Endothelial cell of umbilical vein (primary cell): Measurements from ENCODE around the gene C8B. TPM values are rescaled to one million over a fixed set of nuclear protein-coding genes. Genes with fewer than 3 reads are reported as not detected.

ENCODE experiments used
- BruUV-seq: library from RNA; stranded (reverse); fragments of 400-500 nt; replicated peaks from 2 replicates; lab custom pipeline; 2021; lab: Mats Ljungman, UMichigan
- CTCF ChIA-PET: fragments of 300-600, 350-600 bp; sonication (Branson Sonifier 250); formaldehyde crosslinking; loops from one replicate; lab custom pipeline; 2021; ENCODE audit warnings: antibody characterized with exemption, inconsistent platforms; lab: Charles Lee
- POLR2A ChIA-PET: fragments of 300-600, 350-600 bp; sonication (Branson Sonifier 250); formaldehyde crosslinking; loops from one replicate; lab custom pipeline; 2021; ENCODE audit warnings: antibody characterized with exemption, inconsistent platforms; lab: Charles Lee
- DNase-seq: peaks from one replicate; pipeline ENCODE4 v3.0.0-alpha.2; 2011; ENCODE audit warnings: low read depth, low spot score
- FAIRE-seq: peaks from 2 replicates; lab custom pipeline; 2011; peaks lifted over from hg19 to GRCh38; lab: Jason Lieb, UNC
- H2AFZ ChIP-seq: 2 replicates; pipeline ENCODE4 v1.6.0; 2012; ENCODE audit warnings: low read depth, low read length, control low read depth, inconsistent platforms
- H3K27ac ChIP-seq: 2 replicates; pipeline ENCODE4 v1.5.1; 2011; ENCODE audit warnings: low read depth, mild to moderate bottlenecking, control low read depth, low read length, moderate library complexity; ENCODE audit not compliant: insufficient read depth
- H3K27me3 ChIP-seq, 2 experiments: 2 replicates each; pipeline versions ENCODE4 v1.6.0 to v1.6.1; 2011; ENCODE audit warnings: low read length in 2 of 2, mixed read lengths in 1 of 2; ENCODE audit not compliant: control insufficient read depth in 2 of 2, insufficient read depth in 2 of 2
- H3K36me3 ChIP-seq, 2 experiments: 2 replicates in 1 of 2; 3 replicates in 1 of 2; pipeline ENCODE4 v1.5.1; 2011; ENCODE audit warnings: low read length in 2 of 2, mild to moderate bottlenecking in 1 of 2, moderate library complexity in 1 of 2; ENCODE audit not compliant: control insufficient read depth in 2 of 2, insufficient read depth in 2 of 2; ENCODE audit errors: extremely low read depth in 1 of 2
- H3K4me1 ChIP-seq: 3 replicates; pipeline ENCODE4 v1.5.1; 2011; ENCODE audit warnings: mild to moderate bottlenecking, low read length; ENCODE audit not compliant: control insufficient read depth, insufficient read depth; ENCODE audit errors: extremely low read depth
- H3K4me2 ChIP-seq: 2 replicates; pipeline ENCODE4 v1.6.1; 2011; ENCODE audit warnings: low read length, control low read depth, mixed read lengths; ENCODE audit not compliant: insufficient read depth
- H3K4me3 ChIP-seq, 3 experiments: fragments of 200-600 bp in 1 of 3; sonication (generic), shearing (Covaris generic) in 1 of 3; replicated peaks in 1 of 3; 2 replicates each; pipeline ENCODE4 v1.5.1; 2011 to 2016; ENCODE audit warnings: control low read depth in 3 of 3, low read length in 3 of 3, mild to moderate bottlenecking in 2 of 3, inconsistent platforms in 1 of 3, low read depth in 1 of 3, moderate library complexity in 1 of 3; ENCODE audit not compliant: insufficient read depth in 1 of 3
- H3K79me2 ChIP-seq: 2 replicates; pipeline ENCODE4 v1.6.0; 2012; ENCODE audit warnings: low read length, inconsistent platforms; ENCODE audit not compliant: control insufficient read depth, insufficient read depth
- H3K9ac ChIP-seq: replicated peaks from 2 replicates; pipeline ENCODE3; 2011; ENCODE audit warnings: low read length, control low read depth; ENCODE audit not compliant: insufficient read depth; ENCODE audit errors: extremely low read depth
- H3K9me1 ChIP-seq: replicated peaks from 3 replicates; pipeline ENCODE4 v1.6.0; 2011; ENCODE audit warnings: mild to moderate bottlenecking, low read length; ENCODE audit not compliant: control insufficient read depth, insufficient read depth; ENCODE audit errors: extremely low read depth
- H3K9me3 ChIP-seq: replicated peaks from 2 replicates; pipeline ENCODE4 v1.5.1; 2012; ENCODE audit warnings: low read length, inconsistent platforms; ENCODE audit not compliant: control insufficient read depth, insufficient read depth
- H4K20me1 ChIP-seq: replicated peaks from 2 replicates; pipeline ENCODE3; 2011; ENCODE audit warnings: mild to moderate bottlenecking, low read length; ENCODE audit not compliant: control insufficient read depth, insufficient read depth; ENCODE audit errors: extremely low read depth
- CTCF ChIP-seq, 2 donors: IDR thresholded peaks; 1 replicate in 1 of 2; 2 replicates in 1 of 2; pipeline ENCODE4 v1.5.1; 2011; ENCODE audit warnings: low read length in 2 of 2, mild to moderate bottlenecking in 2 of 2, moderate library complexity in 2 of 2, control low read depth in 1 of 2, inconsistent platforms in 1 of 2, low read depth in 1 of 2; ENCODE audit not compliant: insufficient read depth in 1 of 2; ENCODE audit errors: extremely low read depth in 1 of 2
- EZH2 ChIP-seq: IDR thresholded peaks from 2 replicates; pipeline ENCODE4 v1.6.1; 2012; ENCODE audit warnings: borderline replicate concordance, low read depth, mild to moderate bottlenecking, moderate library complexity, low read length, inconsistent platforms; ENCODE audit not compliant: severe bottlenecking
- FOS ChIP-seq: IDR thresholded peaks from 2 replicates; pipeline ENCODE4 v1.6.1; 2011; ENCODE audit warnings: mild to moderate bottlenecking, low read length, moderate library complexity, borderline replicate concordance; ENCODE audit not compliant: insufficient read depth
- GATA2 ChIP-seq: IDR thresholded peaks from 2 replicates; pipeline ENCODE4 v1.7.0; 2011; ENCODE audit warnings: low read depth, mild to moderate bottlenecking, moderate library complexity, mixed read lengths, low read length; ENCODE audit not compliant: insufficient read length, insufficient read depth
- JUN ChIP-seq: IDR thresholded peaks from 2 replicates; pipeline ENCODE4 v1.6.1; 2011; ENCODE audit warnings: borderline replicate concordance, low read depth; ENCODE audit not compliant: insufficient read length, insufficient read depth
- MAX ChIP-seq: IDR thresholded peaks from 2 replicates; pipeline ENCODE4 v1.6.1; 2011; ENCODE audit not compliant: insufficient read depth, insufficient read length
- MYC ChIP-seq: IDR thresholded peaks from one replicate; pipeline ENCODE4 v1.6.1; 2011; ENCODE audit warnings: mild to moderate bottlenecking, low read depth, low read length
- POLR2A ChIP-seq: IDR thresholded peaks from 2 replicates; pipeline ENCODE4 v1.6.1; 2012; ENCODE audit warnings: low read depth, mild to moderate bottlenecking, control low read depth, low read length
- POLR2AphosphoS5 ChIP-seq: IDR thresholded peaks from 2 replicates; pipeline ENCODE4 v1.6.1; 2012; ENCODE audit warnings: low read depth, mild to moderate bottlenecking, control low read depth, low read length, moderate library complexity; ENCODE audit not compliant: insufficient read depth
- dilution Hi-C: fragments of 300-500 bp; cut with MboI; formaldehyde crosslinking; loops from one replicate; pipeline ENCODE4 v1.15.0; 2019; ENCODE audit warnings: low sequenced_read_pairs; ENCODE audit not compliant: extremely low pct_ligation_motif_present
- intact Hi-C: fragments of 100-400 bp; cut with micrococcal nuclease; formaldehyde crosslinking; loops from one replicate; pipeline ENCODE4 v1.10.0; 2022
- polyA plus RNA-seq, 4 experiments: library from polyadenylated mRNA; depleted of rRNA in 3 of 4; stranded (reverse) in 3 of 4; unstranded in 1 of 4; fragments of >200 nt; gene quantifications; 2 replicates each; pipeline versions ENCODE4 v1.2.1 to v1.2.3, GENCODE V29; 2011 to 2012; ENCODE audit warnings: missing spikeins in 1 of 4
- total RNA-seq: library from RNA; stranded (reverse); gene quantifications from 2 replicates; pipeline ENCODE4 v1.2.3, GENCODE V29; 2021

C8B gene
- total and polyA plus RNA-seq, 2 donors (not counting 3 experiments of a cell fraction or from before 2014, with no cell fraction given), result not detected

- ChIA-PET CTCF (no interaction called here), POLR2A (no interaction called here)
- dilution Hi-C loops (no loop called here), intact Hi-C loops (no loop called here)
- no peaks in the 10 kb centered on the region for H4K20me1 ChIP-seq
- DNase-seq (no peak), FAIRE-seq (no peak)
- no peak overlapping the region for H3K4me2 ChIP-seq
- no peaks in the 10 kb centered on the region for H3K4me1 ChIP-seq
- H3K27ac ChIP-seq, result no peak overlapping the region
- H3K9me3 ChIP-seq, result no peaks in the 10 kb centered on the region
- H3K27me3 ChIP-seq, result no peaks in the 10 kb centered on the region
- TF ChIP-seq JUN (no peak), POLR2A (no peak), CTCF (IDR thresholded peaks at IDR 0.05; ENCODE audit: extremely low read depth in 1 of 2, insufficient read depth in 1 of 2, low read depth in 1 of 2, low read length in 2 of 2) (no peak), FOS (no peak)
- H3K36me3 ChIP-seq, result no peaks in the 10 kb centered on the region
- H3K4me3 ChIP-seq, result no peak overlapping the region
- no TSS peak for BruUV-seq
- no peaks in the 10 kb centered on the region for H3K9me1 ChIP-seq
- H3K9ac ChIP-seq, result no peak overlapping the region
- no peaks in the 10 kb centered on the region for H3K79me2 ChIP-seq
- no peak overlapping the region for H2AFZ ChIP-seq
Measured at GRCh38 chr1:56991576-56991975, 25.8 kb upstream of the C8B start.

- CTCF ChIA-PET, result no interaction called here
Measured at GRCh38 chr1:56986397-56986796, 20.6 kb upstream of the C8B start.

More at GRCh38 chr1:56986397-56986796, 20.6 kb upstream of the C8B start:
- TF ChIP-seq MAX (no peak), JUN (no peak), CTCF (IDR thresholded peaks at IDR 0.05; ENCODE audit: extremely low read depth in 1 of 2, insufficient read depth in 1 of 2, low read depth in 1 of 2, low read length in 2 of 2) (no peak), MYC (no peak), EZH2 (no peak), FOS (no peak), POLR2A (no peak), POLR2AphosphoS5 (no peak), GATA2 (no peak)
- FAIRE-seq (no peak), DNase-seq (no peak)
- H3K4me2 ChIP-seq, result no peak overlapping the region
- H3K27ac ChIP-seq, result no peak overlapping the region
- H2AFZ ChIP-seq, result no peak overlapping the region
- H3K9me1 ChIP-seq, result no peaks in the 10 kb centered on the region
- H3K4me1 ChIP-seq, result no peaks in the 10 kb centered on the region
- BruUV-seq, result no TSS peak
- intact Hi-C loops (no loop called here), dilution Hi-C loops (no loop called here)
- POLR2A ChIA-PET, result no interaction called here
- no peak overlapping the region for H3K4me3 ChIP-seq
- no peaks in the 10 kb centered on the region for H3K36me3 ChIP-seq
- no peak overlapping the region for H3K9ac ChIP-seq
- no peaks in the 10 kb centered on the region for H3K79me2 ChIP-seq
- no peaks in the 10 kb centered on the region for H3K9me3 ChIP-seq
- no peaks in the 10 kb centered on the region for H3K27me3 ChIP-seq
- H4K20me1 ChIP-seq, result no peaks in the 10 kb centered on the region
